ENCODE measurements around the gene CCDC30.

The CCDC30 gene

DNA sequence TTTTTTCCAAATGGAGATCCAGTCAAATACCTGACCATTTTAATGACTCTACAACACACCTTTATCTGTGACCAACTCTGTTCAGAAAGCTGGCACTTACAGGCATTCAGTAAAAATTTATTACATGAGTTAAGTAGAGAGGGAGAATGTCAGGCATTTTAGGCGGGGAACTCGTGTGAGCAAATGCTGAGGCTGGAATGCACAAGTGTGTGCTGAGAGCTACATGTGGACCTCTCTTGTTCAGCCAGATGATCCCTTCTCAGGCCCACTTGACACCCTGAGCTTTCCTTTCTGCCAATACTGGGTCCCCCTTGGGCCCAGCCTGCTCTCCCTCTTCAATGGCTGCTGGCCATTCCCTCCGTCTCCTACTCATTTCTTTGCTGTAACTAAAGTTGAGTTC, 206.8 kb downstream of the CCDC30 start:
- no peaks in the 10 kb centered on the region for H3K27me3 ChIP-seq (ENCODE audit: insufficient read depth, low read length, poor library complexity, severe bottlenecking)
- H3K9me2 ChIP-seq (replicated peaks; ENCODE audit: low read depth, low read length), result no peaks in the 10 kb centered on the region
- no peak overlapping the region for H3K9ac ChIP-seq (ENCODE audit: low read depth, low read length, poor library complexity, severe bottlenecking)
- H3K4me2 ChIP-seq (ENCODE audit: low read depth, low read length, poor library complexity, severe bottlenecking), result no peak overlapping the region
- H3K9me3 ChIP-seq (ENCODE audit: insufficient read depth, low read depth, low read length), result no peaks in the 10 kb centered on the region
- no peak overlapping the region for H3K4me3 ChIP-seq (ENCODE audit: low read length, poor library complexity, severe bottlenecking)
- TF ChIP-seq, protein P1, sequence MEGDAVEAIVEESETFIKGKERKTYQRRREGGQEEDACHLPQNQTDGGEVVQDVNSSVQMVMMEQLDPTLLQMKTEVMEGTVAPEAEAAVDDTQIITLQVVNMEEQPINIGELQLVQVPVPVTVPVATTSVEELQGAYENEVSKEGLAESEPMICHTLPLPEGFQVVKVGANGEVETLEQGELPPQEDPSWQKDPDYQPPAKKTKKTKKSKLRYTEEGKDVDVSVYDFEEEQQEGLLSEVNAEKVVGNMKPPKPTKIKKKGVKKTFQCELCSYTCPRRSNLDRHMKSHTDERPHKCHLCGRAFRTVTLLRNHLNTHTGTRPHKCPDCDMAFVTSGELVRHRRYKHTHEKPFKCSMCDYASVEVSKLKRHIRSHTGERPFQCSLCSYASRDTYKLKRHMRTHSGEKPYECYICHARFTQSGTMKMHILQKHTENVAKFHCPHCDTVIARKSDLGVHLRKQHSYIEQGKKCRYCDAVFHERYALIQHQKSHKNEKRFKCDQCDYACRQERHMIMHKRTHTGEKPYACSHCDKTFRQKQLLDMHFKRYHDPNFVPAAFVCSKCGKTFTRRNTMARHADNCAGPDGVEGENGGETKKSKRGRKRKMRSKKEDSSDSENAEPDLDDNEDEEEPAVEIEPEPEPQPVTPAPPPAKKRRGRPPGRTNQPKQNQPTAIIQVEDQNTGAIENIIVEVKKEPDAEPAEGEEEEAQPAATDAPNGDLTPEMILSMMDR (conservative IDR thresholded peaks at IDR 0.05; ENCODE audit: low read length), result no peak
- TF ChIP-seq EZH2phosphoT487 (IDR thresholded peaks at IDR 0.05; ENCODE audit: borderline replicate concordance), result no peak
- peaks cover 3% of the 10 kb centered on the region for H3K4me1 ChIP-seq (ENCODE audit: insufficient read depth, low read length, poor library complexity, severe bottlenecking)
- no peaks in the 10 kb centered on the region for H3F3A ChIP-seq (ENCODE audit: low read depth)
- no peaks in the 10 kb centered on the region for H4K20me1 ChIP-seq (ENCODE audit: insufficient read depth, low read length, poor library complexity, severe bottlenecking)
- H3K36me3 ChIP-seq (ENCODE audit: insufficient read depth, low read length), result peaks cover 63% of the 10 kb centered on the region; the same call in 1 of the 2 replicates
- H2AFZ ChIP-seq (ENCODE audit: low read length), result no peak overlapping the region
- no peaks in the 10 kb centered on the region for H3K79me2 ChIP-seq (ENCODE audit: insufficient read depth, low read length)

DNA sequence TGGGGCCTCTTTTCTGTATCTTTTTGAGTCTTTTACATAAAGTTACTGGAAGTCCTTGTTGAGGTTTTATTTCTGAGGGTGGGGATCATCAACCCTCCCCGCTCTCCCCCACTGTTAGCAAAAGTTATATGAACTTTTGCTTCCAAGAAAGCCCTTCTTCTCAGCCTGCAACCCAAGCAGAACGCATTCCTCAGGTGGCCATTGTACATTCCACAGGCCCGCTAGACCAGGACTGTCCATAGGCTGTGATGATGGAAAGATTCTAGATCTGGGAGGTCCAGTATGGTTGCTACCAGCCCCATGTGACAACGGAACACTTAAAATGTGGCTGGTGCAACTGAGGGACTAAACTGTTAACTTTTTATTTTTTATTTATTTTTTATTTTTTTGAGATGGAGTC, 207.3 kb downstream of the CCDC30 start:
- no peak overlapping the region for H3K4me3 ChIP-seq (ENCODE audit: low read length, poor library complexity, severe bottlenecking)
- no peak overlapping the region for H2AFZ ChIP-seq (ENCODE audit: low read length)
- no peak overlapping the region for H3K4me2 ChIP-seq (ENCODE audit: low read depth, low read length, poor library complexity, severe bottlenecking)
- H3K36me3 ChIP-seq (ENCODE audit: insufficient read depth, low read length), result peaks cover 64% of the 10 kb centered on the region; the same call in 1 of the 2 replicates
- no peaks in the 10 kb centered on the region for H3K9me2 ChIP-seq (replicated peaks; ENCODE audit: low read depth, low read length)
- H3K9me3 ChIP-seq (ENCODE audit: insufficient read depth, low read depth, low read length), result no peaks in the 10 kb centered on the region
- no peaks in the 10 kb centered on the region for H3K79me2 ChIP-seq (ENCODE audit: insufficient read depth, low read length)
- no peaks in the 10 kb centered on the region for H3K27me3 ChIP-seq (ENCODE audit: insufficient read depth, low read length, poor library complexity, severe bottlenecking)
- H4K20me1 ChIP-seq (ENCODE audit: insufficient read depth, low read length, poor library complexity, severe bottlenecking), result no peaks in the 10 kb centered on the region
- H3F3A ChIP-seq (ENCODE audit: low read depth), result no peaks in the 10 kb centered on the region
- peaks cover 3% of the 10 kb centered on the region for H3K4me1 ChIP-seq (ENCODE audit: insufficient read depth, low read length, poor library complexity, severe bottlenecking)
- TF ChIP-seq, protein P1 (conservative IDR thresholded peaks at IDR 0.05; ENCODE audit: low read length), result no peak
- TF ChIP-seq EZH2phosphoT487 (IDR thresholded peaks at IDR 0.05; ENCODE audit: borderline replicate concordance), result no peak
- no peak overlapping the region for H3K9ac ChIP-seq (ENCODE audit: low read depth, low read length, poor library complexity, severe bottlenecking)

DNA sequence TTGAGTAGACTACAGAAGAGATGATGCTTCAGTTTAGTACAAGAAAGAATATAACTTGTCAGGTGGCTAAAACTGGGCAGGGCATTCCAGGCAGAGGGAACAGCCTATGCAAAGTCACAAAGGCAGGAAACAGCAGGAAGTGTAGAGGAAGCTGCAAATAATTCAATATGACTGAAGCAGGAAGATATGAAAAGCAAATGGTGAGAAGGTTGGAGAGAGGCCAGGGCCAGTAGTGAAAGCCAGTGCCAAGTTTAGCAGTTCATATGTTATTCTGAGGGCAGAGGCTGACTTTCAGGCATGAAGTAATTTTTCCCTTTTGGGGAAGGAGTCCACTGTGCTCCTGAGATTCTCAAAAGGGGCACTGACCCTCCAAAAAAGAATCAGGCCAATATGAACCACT, 211.1 kb downstream of the CCDC30 start:
- H3K79me2 ChIP-seq (ENCODE audit: insufficient read depth, low read length), result no peaks in the 10 kb centered on the region
- H3K4me3 ChIP-seq (ENCODE audit: low read length, poor library complexity, severe bottlenecking), result no peak overlapping the region

More for the DNA sequence above, 211.1 kb downstream of the CCDC30 start:
- Histone ChIP-seq H3K27me3 (ENCODE audit: insufficient read depth, low read length, poor library complexity, severe bottlenecking) (no peaks in the 10 kb centered on the region), H4K20me1 (ENCODE audit: insufficient read depth, low read length, poor library complexity, severe bottlenecking) (no peaks in the 10 kb centered on the region), H3K4me2 (ENCODE audit: low read depth, low read length, poor library complexity, severe bottlenecking) (no peak overlapping the region), H3K9me3 (ENCODE audit: insufficient read depth, low read depth, low read length) (no peaks in the 10 kb centered on the region), H3K9ac (ENCODE audit: low read depth, low read length, poor library complexity, severe bottlenecking) (no peak overlapping the region), H3F3A (ENCODE audit: low read depth) (no peaks in the 10 kb centered on the region), H2AFZ (ENCODE audit: low read length) (no peak overlapping the region), H3K4me1 (ENCODE audit: insufficient read depth, low read length, poor library complexity, severe bottlenecking) (peaks cover 3% of the 10 kb centered on the region), H3K9me2 (replicated peaks; ENCODE audit: low read depth, low read length) (no peaks in the 10 kb centered on the region), H3K36me3 (ENCODE audit: insufficient read depth, low read length) (peaks cover 33% of the 10 kb centered on the region; the same call in 1 of the 2 replicates)
- TF ChIP-seq EZH2phosphoT487 (IDR thresholded peaks at IDR 0.05; ENCODE audit: borderline replicate concordance), result no peak
- TF ChIP-seq, protein P1 (conservative IDR thresholded peaks at IDR 0.05; ENCODE audit: low read length), result no peak
